Dermis lymphatic vessel endothelial cell (primary cell): ENCODE data around the gene IRX1. TPM values are rescaled to one million over a fixed set of nuclear protein-coding genes. Genes with fewer than 3 reads are reported as not detected.

Experiments used
- total RNA-seq: library from RNA; depleted of rRNA; stranded (reverse); fragments of >200 nt; gene quantifications from 2 replicates; pipeline ENCODE4 v1.2.1, GENCODE V29; 2014

IRX1 gene
- total RNA-seq = under 0.01 TPM in 1 of 2 replicates, not detected in the other

DNA sequence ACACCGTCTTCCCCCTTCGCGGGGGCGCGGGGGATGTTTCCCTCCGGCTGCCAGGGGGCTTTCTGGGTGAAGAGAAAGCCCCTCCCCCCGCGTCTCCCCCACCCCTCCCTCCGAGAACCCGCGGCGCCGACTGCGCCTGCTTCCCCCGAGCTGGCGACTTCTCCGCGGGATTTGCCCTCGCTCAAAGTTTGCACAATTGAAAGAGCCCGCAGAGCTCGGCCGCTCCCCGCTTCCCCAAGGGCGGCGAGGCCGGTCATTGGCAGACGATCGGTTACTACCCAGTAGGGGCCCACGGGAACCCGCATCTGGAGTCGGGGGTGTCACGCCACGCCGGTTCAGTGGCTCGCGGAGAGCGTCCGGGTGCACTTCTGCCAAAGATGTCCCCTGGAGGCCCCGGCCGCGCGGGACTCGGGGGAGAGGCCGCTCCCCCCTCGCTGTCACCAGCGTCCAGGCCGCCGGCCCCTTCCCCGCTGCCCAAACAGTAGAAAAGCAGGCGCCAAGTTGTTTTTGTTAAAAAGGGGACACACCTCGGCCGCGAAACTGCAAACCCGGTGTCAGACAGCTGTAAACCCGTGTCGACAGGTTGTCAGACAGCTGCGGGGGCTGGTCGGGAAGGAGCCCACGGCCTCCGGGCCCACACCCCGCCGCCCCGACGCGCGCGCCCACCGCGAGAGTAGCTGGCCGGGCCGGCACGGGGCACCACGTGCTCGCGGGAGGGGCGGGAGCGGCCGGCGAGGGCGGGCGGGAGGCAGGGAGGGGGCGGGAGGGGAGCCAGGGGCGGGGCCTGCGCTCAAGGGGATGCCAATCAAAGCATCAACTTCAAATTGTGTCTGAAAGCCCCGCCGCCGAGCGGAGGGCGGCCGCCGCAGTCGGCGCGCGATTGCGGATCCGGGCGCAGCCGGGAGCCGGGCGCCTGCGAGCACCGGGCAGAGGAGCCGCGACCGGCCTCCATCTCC is at the start of gene IRX1:
IRX1 (plus strand) TSS at position 827 of the 956 bp plus-strand sequence. CDS start 274 bp downstream, outside the sequence.

